HEK293 (cell line): ENCODE measurements around the gene CHN1.

ENCODE experiments used
- CTCF ChIA-PET: fragments of 350-600 bp; formaldehyde crosslinking; extraction: SDS; loops from one replicate; lab custom pipeline; 2021; ENCODE audit warnings: antibody characterized with exemption; lab: Yijun Ruan, JAX
- POLR2A ChIA-PET: fragments of 300-600 bp; formaldehyde crosslinking; extraction: SDS; loops from one replicate; lab custom pipeline; 2020; ENCODE audit warnings: antibody characterized with exemption, inconsistent platforms; lab: Yijun Ruan, JAX
- H3K27ac ChIP-seq: fragments of 200-500 bp; sonication (Bioruptor generic); 2 replicates; pipeline ENCODE4 v1.5.1; 2014; ENCODE audit warnings: low read depth, low read length, control low read depth, inconsistent platforms; ENCODE audit errors: extremely low read depth
- H3K36me3 ChIP-seq, 2 experiments: fragments of 200-500 bp in 1 of 2; sonication (Bioruptor generic) in 1 of 2; 1 replicate in 1 of 2; 2 replicates in 1 of 2; pipeline ENCODE4 v1.5.1; 2014 to 2017; ENCODE audit warnings: inconsistent platforms in 2 of 2, low read length in 2 of 2; ENCODE audit not compliant: control insufficient read depth in 2 of 2, insufficient read depth in 1 of 2
- H3K4me1 ChIP-seq: fragments of 200-500 bp; sonication (Bioruptor generic); 2 replicates; pipeline ENCODE4 v1.5.1; 2014; ENCODE audit warnings: mild to moderate bottlenecking, low read length, inconsistent platforms; ENCODE audit not compliant: control insufficient read depth, insufficient read depth
- H3K4me3 ChIP-seq: 2 replicates; pipeline ENCODE4 v1.5.1; 2011; ENCODE audit warnings: low read depth, mild to moderate bottlenecking, control low read depth, low read length, moderate library complexity
- H3K9me3 ChIP-seq: fragments of 200-500 bp; sonication (Bioruptor generic); 2 replicates; pipeline ENCODE4 v1.5.1; 2014; ENCODE audit warnings: low read depth, low read length, inconsistent platforms; ENCODE audit not compliant: control insufficient read depth, insufficient read depth
- FEZF1 ChIP-seq: fragments of 450-650 bp; formaldehyde crosslinking; IDR thresholded peaks from 2 replicates; pipeline ENCODE4 v1.5.1; 2016; ENCODE audit warnings: missing biosample characterization, missing genetic modification characterization
- GLIS1 ChIP-seq: fragments of 450-650 bp; formaldehyde crosslinking; IDR thresholded peaks from 2 replicates; pipeline ENCODE4 v1.5.1; 2016; ENCODE audit warnings: missing biosample characterization, missing genetic modification characterization
- HIC1 ChIP-seq: fragments of 450-650 bp; formaldehyde crosslinking; IDR thresholded peaks from 2 replicates; pipeline ENCODE4 v1.5.1; 2016; ENCODE audit warnings: missing biosample characterization, missing genetic modification characterization
- HOXA7 ChIP-seq: sonication (generic); formaldehyde crosslinking; IDR thresholded peaks from 2 replicates; pipeline ENCODE4 v1.8.1; 2022; ENCODE audit warnings: missing genetic modification reagents, borderline replicate concordance
- IKZF3 ChIP-seq: fragments of 450-650 bp; IDR thresholded peaks from 2 replicates; pipeline ENCODE4 v1.5.0; 2018; ENCODE audit warnings: missing biosample characterization, mild to moderate bottlenecking, missing genetic modification characterization, moderate library complexity
- KLF16 ChIP-seq: fragments of 450-650 bp; formaldehyde crosslinking; IDR thresholded peaks from 2 replicates; pipeline ENCODE4 v1.5.1; 2017; ENCODE audit warnings: missing biosample characterization, missing genetic modification characterization
- KLF7 ChIP-seq: fragments of 450-650 bp; formaldehyde crosslinking; IDR thresholded peaks from 2 replicates; pipeline ENCODE4 v1.5.1; 2016; ENCODE audit warnings: missing biosample characterization, missing genetic modification characterization, borderline replicate concordance
- MZF1 ChIP-seq: fragments of 450-650 bp; formaldehyde crosslinking; IDR thresholded peaks from 2 replicates; pipeline ENCODE4 v1.5.1; 2017; ENCODE audit warnings: missing biosample characterization, missing genetic modification characterization, borderline replicate concordance
- PRDM1 ChIP-seq: fragments of 450-650 bp; formaldehyde crosslinking; IDR thresholded peaks from 2 replicates; pipeline ENCODE4; 2016; ENCODE audit warnings: missing biosample characterization, missing genetic modification characterization
- YY2 ChIP-seq: fragments of 450-650 bp; formaldehyde crosslinking; IDR thresholded peaks from 2 replicates; pipeline ENCODE4 v1.5.1; 2016; ENCODE audit warnings: missing biosample characterization, missing genetic modification characterization
- ZBTB20 ChIP-seq: fragments of 450-650 bp; formaldehyde crosslinking; IDR thresholded peaks from 2 replicates; pipeline ENCODE4 v1.5.1; 2016; ENCODE audit warnings: missing biosample characterization, missing genetic modification characterization
- ZBTB26 ChIP-seq: fragments of 450-650 bp; formaldehyde crosslinking; optimal IDR thresholded peaks from 2 replicates; pipeline ENCODE3; 2016; ENCODE audit warnings: missing biosample characterization, mild to moderate bottlenecking, missing genetic modification characterization
- ZNF157 ChIP-seq: fragments of 450-650 bp; formaldehyde crosslinking; IDR thresholded peaks from 2 replicates; pipeline ENCODE4 v1.5.1; 2016; ENCODE audit warnings: missing biosample characterization, missing genetic modification characterization
- ZNF350 ChIP-seq: fragments of 450-650 bp; formaldehyde crosslinking; IDR thresholded peaks from 2 replicates; pipeline ENCODE4 v1.5.0; 2017; ENCODE audit warnings: missing biosample characterization, mild to moderate bottlenecking, missing genetic modification characterization
- ZNF394 ChIP-seq: fragments of 450-650 bp; formaldehyde crosslinking; IDR thresholded peaks from 2 replicates; pipeline ENCODE4 v1.5.1; 2016; ENCODE audit warnings: missing biosample characterization, missing genetic modification characterization, mild to moderate bottlenecking, moderate library complexity, borderline replicate concordance
- ZNF426 ChIP-seq: fragments of 450-650 bp; formaldehyde crosslinking; IDR thresholded peaks from 2 replicates; pipeline ENCODE4 v1.5.1; 2017; ENCODE audit warnings: missing biosample characterization, missing genetic modification characterization, mild to moderate bottlenecking, inconsistent platforms, moderate library complexity
- ZNF488 ChIP-seq: fragments of 450-650 bp; formaldehyde crosslinking; IDR thresholded peaks from 2 replicates; pipeline ENCODE4 v1.5.1; 2016; ENCODE audit warnings: missing biosample characterization, missing genetic modification characterization
- ZNF510 ChIP-seq: fragments of 450-650 bp; formaldehyde crosslinking; IDR thresholded peaks from 2 replicates; pipeline ENCODE4 v1.5.1; 2018; ENCODE audit warnings: mild to moderate bottlenecking, missing genetic modification characterization, missing biosample characterization; ENCODE audit not compliant: insufficient replicate concordance
- ZNF529 ChIP-seq: fragments of 450-650 bp; formaldehyde crosslinking; IDR thresholded peaks from 2 replicates; pipeline ENCODE4 v1.5.1; 2017; ENCODE audit warnings: missing genetic modification characterization, missing biosample characterization; ENCODE audit not compliant: insufficient replicate concordance
- ZNF558 ChIP-seq: fragments of 450-650 bp; formaldehyde crosslinking; IDR thresholded peaks from 2 replicates; pipeline ENCODE4 v1.5.1; 2016; ENCODE audit warnings: missing biosample characterization, missing genetic modification characterization
- ZNF610 ChIP-seq: fragments of 450-650 bp; formaldehyde crosslinking; IDR thresholded peaks from 2 replicates; pipeline ENCODE4 v1.5.1; 2016; ENCODE audit warnings: missing biosample characterization, missing genetic modification characterization, borderline replicate concordance
- ZNF623 ChIP-seq: fragments of 450-650 bp; formaldehyde crosslinking; IDR thresholded peaks from 2 replicates; pipeline ENCODE4 v1.5.1; 2016; ENCODE audit warnings: missing biosample characterization, missing genetic modification characterization
- ZNF629 ChIP-seq: fragments of 450-650 bp; formaldehyde crosslinking; IDR thresholded peaks from 2 replicates; pipeline ENCODE4 v1.5.1; 2017; ENCODE audit warnings: missing biosample characterization, missing genetic modification characterization
- ZNF701 ChIP-seq: fragments of 450-650 bp; formaldehyde crosslinking; IDR thresholded peaks from 2 replicates; pipeline ENCODE4 v1.5.1; 2016; ENCODE audit warnings: missing biosample characterization, missing genetic modification characterization
- ZNF707 ChIP-seq: fragments of 450-650 bp; formaldehyde crosslinking; IDR thresholded peaks from 2 replicates; pipeline ENCODE4 v1.5.1; 2016; ENCODE audit warnings: missing biosample characterization, missing genetic modification characterization
- ZNF768 ChIP-seq: fragments of 450-650 bp; formaldehyde crosslinking; IDR thresholded peaks from 2 replicates; pipeline ENCODE4 v1.5.1; 2018; ENCODE audit warnings: missing biosample characterization, mild to moderate bottlenecking, missing genetic modification characterization
- ZNF791 ChIP-seq: fragments of 450-650 bp; formaldehyde crosslinking; IDR thresholded peaks from 2 replicates; pipeline ENCODE4 v1.5.1; 2016; ENCODE audit warnings: missing biosample characterization, missing genetic modification characterization
- ZNF792 ChIP-seq: fragments of 450-650 bp; formaldehyde crosslinking; IDR thresholded peaks from 2 replicates; pipeline ENCODE4 v1.5.1; 2016; ENCODE audit warnings: missing biosample characterization, missing genetic modification characterization
- TF ChIP-seq, protein P1 (sequence below): fragments of 450-650 bp; IDR thresholded peaks from 2 replicates; pipeline ENCODE4 v1.5.1; 2018; ENCODE audit warnings: missing biosample characterization, missing genetic modification characterization

Gene CHN1

GRCh38 chr2:175002547-175003274, 2.5 kb downstream of the CHN1 start:
- POLR2A ChIA-PET, result no interaction called here

DNA sequence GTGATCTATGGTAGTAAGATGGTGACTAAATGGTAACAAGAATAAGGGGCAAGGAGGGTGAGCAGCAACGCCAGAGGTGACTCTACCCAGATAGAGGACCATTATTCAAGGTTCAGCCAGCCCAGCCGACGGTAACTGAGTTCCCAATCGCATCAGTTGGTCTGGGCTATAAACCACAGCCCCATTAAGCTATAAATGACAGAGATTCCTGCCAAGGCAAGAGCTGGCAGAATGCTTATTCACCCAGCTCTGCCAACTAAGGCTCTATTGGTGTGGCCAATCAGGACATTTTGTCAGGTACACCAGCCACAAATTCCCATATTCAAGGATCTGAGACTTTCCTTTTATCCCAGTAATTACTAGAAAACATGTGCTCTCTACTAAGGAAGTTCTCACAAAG, 3.6 kb downstream of the CHN1 start:
- H3K27ac ChIP-seq, result no peak overlapping the region

More at GRCh38 chr2:175002547-175003274, 2.5 kb downstream of the CHN1 start:
- H3K27ac ChIP-seq, result no peak overlapping the region
- H3K9me3 ChIP-seq, result no peaks in the 10 kb centered on the region
- CTCF ChIA-PET, result interaction anchor here (1.0 kb wide), 1 partner anchor 254 kb away, joined by 3 read pairs; no protein-coding TSS in a partner anchor
- H3K36me3 ChIP-seq, result no peaks in the 10 kb centered on the region; a peak in 1 of 3 replicates
- H3K4me3 ChIP-seq, result no peak overlapping the region
- TF ChIP-seq MZF1 (tag by site-specific recombination) (peak; percentile 57; the same call in 1 of the 2 replicates), ZBTB20 (tag by site-specific recombination) (no peak), ZNF701 (no peak), HIC1 (tag by site-specific recombination) (no peak), IKZF3 (tag by site-specific recombination) (no peak), ZNF707 (no peak)
- TF ChIP-seq, protein P1, sequence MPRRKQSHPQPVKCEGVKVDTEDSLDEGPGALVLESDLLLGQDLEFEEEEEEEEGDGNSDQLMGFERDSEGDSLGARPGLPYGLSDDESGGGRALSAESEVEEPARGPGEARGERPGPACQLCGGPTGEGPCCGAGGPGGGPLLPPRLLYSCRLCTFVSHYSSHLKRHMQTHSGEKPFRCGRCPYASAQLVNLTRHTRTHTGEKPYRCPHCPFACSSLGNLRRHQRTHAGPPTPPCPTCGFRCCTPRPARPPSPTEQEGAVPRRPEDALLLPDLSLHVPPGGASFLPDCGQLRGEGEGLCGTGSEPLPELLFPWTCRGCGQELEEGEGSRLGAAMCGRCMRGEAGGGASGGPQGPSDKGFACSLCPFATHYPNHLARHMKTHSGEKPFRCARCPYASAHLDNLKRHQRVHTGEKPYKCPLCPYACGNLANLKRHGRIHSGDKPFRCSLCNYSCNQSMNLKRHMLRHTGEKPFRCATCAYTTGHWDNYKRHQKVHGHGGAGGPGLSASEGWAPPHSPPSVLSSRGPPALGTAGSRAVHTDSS, result no peak
- TF ChIP-seq, all 188 proteins: peak for 1
- peaks cover 14% of the 10 kb centered on the region for H3K4me1 ChIP-seq

DNA sequence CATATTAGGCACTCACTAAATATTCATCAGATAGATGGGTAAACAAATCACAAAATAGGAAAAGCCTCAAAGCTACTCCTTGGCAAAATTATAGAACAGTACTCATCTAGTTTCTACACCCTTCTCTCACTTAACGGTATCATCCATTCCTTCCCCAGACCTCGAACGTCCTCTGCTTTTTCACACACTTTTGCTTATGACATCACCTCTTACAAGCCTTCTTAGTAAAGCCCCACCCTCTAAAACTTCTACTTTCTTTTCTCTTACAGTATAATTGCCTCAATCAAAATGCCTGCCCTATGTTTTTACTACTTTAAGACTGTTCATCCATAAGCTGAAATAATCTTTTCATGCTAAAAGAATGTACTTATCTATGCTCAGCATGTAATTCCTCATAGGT, 8.1 kb downstream of the CHN1 start:
- CTCF ChIA-PET, result interaction anchor here (0.5 to 3.1 kb wide), 5 partner anchors 13 to 299 kb away, joined by 3 to 18 read pairs (median 4); no protein-coding TSS in a partner anchor
- TF ChIP-seq ZNF426 (tag by site-specific recombination), result no peak
- no peak for TF ChIP-seq ZNF623
- TF ChIP-seq KLF16 (tag by site-specific recombination), result no peak
- no peak for TF ChIP-seq ZBTB26 (tag by site-specific recombination)
- TF ChIP-seq ZNF529 (tag by site-specific recombination), result no peak
- peak; percentile 17; the same call in 1 of the 2 replicates for TF ChIP-seq PRDM1
- no peak for TF ChIP-seq YY2
- TF ChIP-seq KLF7, result no peak
- no peak for TF ChIP-seq HOXA7 (CRISPR knock-in tag)
- TF ChIP-seq ZNF488 (tag by site-specific recombination), result no peak
- no peak for TF ChIP-seq ZNF791
- TF ChIP-seq ZNF629 (tag by site-specific recombination), result peak; percentile 46; the same call in 1 of the 2 replicates
- TF ChIP-seq GLIS1 (tag by site-specific recombination), result no peak
- no peak for TF ChIP-seq ZNF394 (tag by site-specific recombination)
- TF ChIP-seq ZNF610 (tag by site-specific recombination), result no peak
- TF ChIP-seq ZNF350 (tag by site-specific recombination), result no peak
- no peak for TF ChIP-seq ZNF768 (tag by site-specific recombination)

More for the DNA sequence above, 3.6 kb downstream of the CHN1 start:
- Histone ChIP-seq H3K4me1 (peaks cover 14% of the 10 kb centered on the region), H3K9me3 (no peaks in the 10 kb centered on the region), H3K4me3 (no peak overlapping the region), H3K36me3 (no peaks in the 10 kb centered on the region; a peak in 1 of 3 replicates)
- ChIA-PET CTCF (interaction anchor here (1.0 kb wide), 1 partner anchor 253 kb away, joined by 3 read pairs; no protein-coding TSS in a partner anchor), POLR2A (no interaction called here)
- TF ChIP-seq ZNF157, result no peak
- TF ChIP-seq FEZF1, result no peak
- no peak for TF ChIP-seq ZNF558 (tag by site-specific recombination)
- no peak for TF ChIP-seq ZNF510
- no peak for TF ChIP-seq ZNF610 (tag by site-specific recombination)
- TF ChIP-seq ZNF792, result no peak

More for the DNA sequence above, 8.1 kb downstream of the CHN1 start:
- no peaks in the 10 kb centered on the region for H3K9me3 ChIP-seq
- POLR2A ChIA-PET, result interaction anchor here (0.7 kb wide), 1 partner anchor 24 kb away, joined by 3 read pairs; no protein-coding TSS in a partner anchor
- H3K27ac ChIP-seq, result no peak overlapping the region
- H3K4me3 ChIP-seq, result no peak overlapping the region
- H3K4me1 ChIP-seq, result no peaks in the 10 kb centered on the region; the same call in none of the 2 replicates
- no peaks in the 10 kb centered on the region; a peak in 1 of 3 replicates for H3K36me3 ChIP-seq
